Measurements from ENCODE around the gene IL22. TPM values are rescaled to one million over a fixed set of nuclear protein-coding genes. Genes with fewer than 3 reads are reported as not detected.

IL22 gene
- polyA plus RNA-seq (ENCODE audit: insufficient read length in 4 of 4) = not detected

DNA sequence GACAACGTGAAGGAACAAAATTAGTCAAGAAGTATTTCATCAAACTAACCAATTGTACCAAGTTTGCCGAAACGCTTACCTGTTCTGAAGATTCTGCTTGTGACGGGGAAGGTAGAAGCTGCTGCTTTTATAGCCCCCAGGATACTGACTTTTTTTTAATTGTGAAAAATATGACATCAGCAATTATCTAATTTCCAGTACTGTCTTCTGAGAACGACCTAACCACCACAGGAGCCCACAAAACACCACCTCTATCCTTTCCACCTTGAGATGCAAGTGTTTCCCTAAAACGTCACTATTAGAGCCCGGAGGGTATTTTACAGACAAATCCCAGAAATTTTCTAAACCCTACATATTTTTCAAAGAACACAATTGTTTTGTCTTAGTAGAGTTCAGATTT lies at the start of gene IL22:
Gene IL22, minus strand, starts transcription at position 101 of the 400 bp plus-strand sequence. CDS start 156 bp downstream, outside the sequence.
- DNase-seq (ENCODE audit: low read depth in 4 of 4, low spot score in 3 of 4) = no peak

DNA sequence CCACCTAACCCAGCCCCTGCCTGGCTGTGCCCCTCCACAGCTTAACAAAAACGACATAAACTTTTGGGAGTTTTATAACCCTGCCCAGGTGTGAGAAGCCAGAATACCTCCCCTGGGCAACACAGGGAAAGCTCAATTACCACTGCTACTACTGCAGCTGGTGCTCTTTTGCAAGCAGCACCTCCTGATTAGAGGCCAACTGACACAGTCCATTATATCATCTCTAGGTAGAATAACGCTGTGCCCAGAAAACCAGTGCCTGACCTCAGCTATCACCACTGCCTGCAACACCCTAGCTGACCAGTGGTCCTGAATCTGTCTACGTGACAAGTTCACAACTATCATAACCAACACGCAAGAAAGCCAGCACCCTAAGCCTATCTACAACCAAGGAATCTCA lies 44.5 kb upstream of the IL22 start:
- no peak for DNase-seq (ENCODE audit: low read depth in 4 of 4, low spot score in 3 of 4)

- no peak for DNase-seq (ENCODE audit: low read depth in 4 of 4, low spot score in 3 of 4)
These were observed 40.8 kb upstream of the IL22 start for GRCh38 chr12:68294251-68294650.

DNA sequence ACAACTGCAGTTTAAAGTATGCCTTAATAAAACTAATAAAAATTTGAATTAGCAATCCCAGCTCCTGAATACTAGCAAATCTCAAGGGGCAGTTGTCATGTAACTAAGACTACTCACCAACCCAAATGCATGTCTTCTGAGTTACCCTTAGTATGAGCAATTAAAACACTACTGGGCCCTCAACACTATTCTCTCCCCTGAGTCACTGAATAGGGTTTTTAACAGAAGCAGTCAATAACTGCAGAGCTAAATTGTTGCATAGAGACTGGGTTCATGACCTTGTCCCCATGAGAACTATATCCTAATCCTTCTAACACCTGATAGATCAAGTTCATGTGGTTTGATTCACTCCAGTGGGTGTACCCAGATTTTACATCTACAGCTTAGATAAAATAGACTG lies 39.9 kb upstream of the IL22 start:
- DNase-seq (ENCODE audit: low read depth in 4 of 4, low spot score in 3 of 4) = no peak

DNA sequence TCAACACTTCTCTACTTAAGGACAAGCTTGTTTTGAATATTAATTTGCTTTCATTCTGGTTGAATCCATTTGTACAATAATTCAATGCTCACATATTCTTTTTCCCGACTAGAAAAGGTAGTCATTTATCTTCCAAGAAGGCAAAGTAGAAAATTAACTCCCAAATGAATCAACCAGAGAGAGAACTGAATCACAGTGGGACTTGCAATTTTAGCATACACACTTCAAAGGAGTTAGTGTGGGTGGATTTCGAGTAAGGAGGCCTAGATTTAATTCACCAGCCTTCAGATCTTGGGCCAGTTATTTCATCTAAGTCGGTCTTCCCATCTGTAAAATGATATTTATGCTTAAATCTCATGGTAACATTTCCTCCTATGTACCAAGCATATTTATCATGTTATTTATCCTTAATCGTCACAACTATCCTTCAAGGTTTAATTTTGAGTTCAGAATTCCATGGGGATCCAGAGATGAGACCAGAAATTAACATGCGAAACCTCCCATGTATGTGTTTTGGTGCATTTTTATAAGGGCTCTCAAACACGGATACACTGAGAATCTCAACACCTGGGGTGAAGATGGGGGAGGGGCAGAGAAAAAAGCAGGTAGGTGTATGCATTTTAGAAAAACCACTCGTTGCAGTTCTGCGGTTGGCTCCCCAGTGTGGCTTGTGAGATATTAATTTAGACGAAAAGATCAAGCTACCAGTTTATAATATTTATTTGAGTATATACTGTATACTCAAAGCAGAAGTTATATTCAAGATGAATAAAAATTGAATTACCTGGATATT lies 38.9 kb upstream of the IL22 start:
- no peak for DNase-seq (ENCODE audit: low read depth in 4 of 4, low spot score in 3 of 4)

DNA sequence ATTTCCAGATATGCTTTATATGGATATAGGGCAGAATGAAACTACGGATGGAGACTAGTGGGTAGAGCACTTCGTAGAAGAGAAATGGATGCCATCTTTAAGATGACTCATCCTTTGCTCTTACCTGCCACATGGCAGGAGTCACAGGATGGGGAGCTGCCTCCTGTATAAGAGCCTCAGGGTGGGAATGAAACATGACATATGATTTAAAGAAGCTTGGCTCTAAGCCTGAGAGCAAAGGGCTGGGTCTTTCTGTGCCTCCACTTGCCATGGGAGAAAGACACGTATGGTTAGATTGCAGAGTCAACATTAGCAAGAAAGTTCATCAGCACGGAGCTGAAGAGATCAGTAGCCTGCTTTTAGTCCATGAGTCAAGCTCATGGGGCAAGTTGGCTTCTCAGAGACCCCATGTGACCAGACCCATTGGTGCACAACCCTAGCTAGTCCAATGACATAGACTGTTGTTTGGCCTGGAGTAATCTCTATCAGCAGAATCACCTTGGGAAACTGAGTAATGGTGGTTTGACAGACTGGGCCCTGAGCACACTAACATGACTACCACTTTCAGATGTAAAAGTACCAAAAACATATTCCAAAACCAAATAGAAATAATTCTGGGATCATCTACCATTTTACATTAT lies 38.1 kb upstream of the IL22 start:
- no peak for DNase-seq (ENCODE audit: low read depth in 4 of 4, low spot score in 3 of 4)

DNA sequence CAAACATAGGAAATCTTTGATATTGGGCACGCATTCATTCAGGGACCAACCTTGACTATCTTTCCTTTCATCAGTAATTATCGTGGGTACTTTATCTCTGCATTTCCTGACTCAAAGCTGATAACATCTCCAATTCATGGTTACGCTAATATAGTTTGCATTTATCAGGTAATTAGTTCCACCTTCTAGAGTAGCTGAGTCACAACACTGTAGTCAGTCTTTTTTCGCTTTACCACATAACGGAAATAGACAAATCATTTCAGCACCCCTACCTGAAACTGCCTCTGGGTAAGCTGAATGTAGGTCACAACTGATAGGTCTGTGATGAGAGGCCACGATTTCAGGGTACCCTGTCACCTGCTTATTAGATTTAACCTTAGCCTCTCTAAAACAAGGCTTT lies 36.7 kb upstream of the IL22 start:
- no peak for DNase-seq (ENCODE audit: low read depth in 4 of 4, low spot score in 3 of 4)

DNA sequence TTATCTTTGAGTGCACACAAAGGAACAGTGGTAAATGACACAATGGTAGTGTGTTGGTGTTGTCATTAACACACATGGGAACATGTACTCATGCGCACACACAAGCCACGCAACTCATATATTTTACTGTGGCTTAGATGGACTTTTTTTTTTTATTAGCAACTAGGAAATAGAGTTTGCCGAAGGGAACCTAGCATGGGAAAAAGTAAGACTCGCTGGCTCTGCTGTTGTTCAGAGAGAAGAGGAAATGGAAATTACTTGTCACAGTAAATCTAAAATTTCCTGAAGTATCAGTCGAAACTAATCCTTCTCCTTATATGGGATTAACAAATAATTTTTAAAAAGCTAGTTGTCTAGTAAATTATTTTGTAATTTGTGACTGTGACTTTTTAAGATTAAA lies 33.7 kb upstream of the IL22 start:
- DNase-seq (ENCODE audit: low read depth in 4 of 4, low spot score in 3 of 4) = no peak

- no peak for DNase-seq (ENCODE audit: low read depth in 4 of 4, low spot score in 3 of 4)
These were observed 33.0 kb upstream of the IL22 start for GRCh38 chr12:68286396-68286795.

- no peak for DNase-seq (ENCODE audit: low read depth in 4 of 4, low spot score in 3 of 4)
These were observed 32.1 kb upstream of the IL22 start for GRCh38 chr12:68285541-68285940.

- no peak for DNase-seq (ENCODE audit: low read depth in 4 of 4, low spot score in 3 of 4)
These were observed 28.1 kb upstream of the IL22 start for GRCh38 chr12:68281322-68282077.

DNA sequence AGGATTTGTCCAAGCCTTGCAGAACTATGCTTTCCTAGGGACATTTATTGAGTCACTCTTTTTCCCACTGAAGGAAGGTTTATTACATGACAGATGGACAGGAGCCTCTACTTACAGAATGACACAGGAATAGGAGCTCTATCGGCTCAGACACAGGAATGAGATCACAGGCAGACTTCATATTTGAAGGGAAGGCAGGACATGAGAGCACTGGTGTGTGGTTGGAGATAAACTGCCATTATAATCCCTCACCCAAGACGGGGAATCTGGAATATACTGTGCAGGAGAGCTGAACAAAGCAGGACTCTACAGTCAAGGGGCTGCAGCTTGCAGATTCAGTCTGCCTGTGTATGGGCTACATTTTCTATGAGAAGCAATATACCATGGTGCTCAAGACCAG lies 26.8 kb upstream of the IL22 start:
- no peak for DNase-seq (ENCODE audit: low read depth in 4 of 4, low spot score in 3 of 4)

DNA sequence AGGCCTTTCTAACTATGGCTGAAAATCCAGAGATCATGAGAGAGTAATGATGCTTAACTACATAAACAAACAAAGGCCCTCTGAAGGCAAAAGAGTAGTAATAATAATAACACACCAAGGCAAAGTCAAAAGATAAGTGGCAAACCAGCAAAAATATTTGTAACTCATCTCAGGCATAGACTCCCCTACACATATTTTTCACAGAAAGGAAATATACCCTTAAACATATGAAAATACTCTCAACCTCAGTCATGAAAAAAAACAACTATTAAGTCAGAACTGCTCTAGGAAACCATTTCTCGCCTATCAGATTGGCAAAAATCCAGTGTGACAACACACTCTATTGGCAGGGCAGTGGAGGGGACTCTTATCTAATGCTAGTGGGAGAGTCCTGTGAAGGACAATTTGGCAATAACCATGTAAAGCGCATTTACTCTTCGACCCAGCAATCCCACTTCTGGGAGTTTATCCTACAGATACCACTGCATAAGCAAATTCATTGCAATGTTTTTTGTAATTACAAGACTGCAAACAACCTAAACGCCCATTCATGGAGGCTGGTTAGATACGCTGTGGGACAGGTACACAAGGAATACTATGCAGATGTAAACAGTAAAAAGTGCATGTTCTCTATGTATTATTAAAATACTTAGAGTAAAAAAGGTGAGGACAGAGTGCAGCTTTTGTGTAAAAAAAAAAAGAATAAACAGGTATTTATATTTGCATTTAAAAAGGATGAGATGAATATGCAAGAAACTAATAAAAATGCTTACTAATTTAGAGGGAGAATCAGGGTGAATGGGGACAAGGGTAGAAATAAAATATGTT lies 26.0 kb upstream of the IL22 start:
- DNase-seq (ENCODE audit: low read depth in 4 of 4, low spot score in 3 of 4) = no peak

- DNase-seq (ENCODE audit: low read depth in 4 of 4, low spot score in 3 of 4) = no peak
These were observed 23.1 kb upstream of the IL22 start for GRCh38 chr12:68276402-68276930.

- DNase-seq (ENCODE audit: low read depth in 4 of 4, low spot score in 3 of 4) = no peak
These were observed 19.3 kb upstream of the IL22 start for GRCh38 chr12:68272732-68273131.

GRCh38 chr12:68271346-68271745 lies 17.9 kb upstream of the IL22 start:
- DNase-seq (ENCODE audit: low read depth in 4 of 4, low spot score in 3 of 4) = no peak

DNA sequence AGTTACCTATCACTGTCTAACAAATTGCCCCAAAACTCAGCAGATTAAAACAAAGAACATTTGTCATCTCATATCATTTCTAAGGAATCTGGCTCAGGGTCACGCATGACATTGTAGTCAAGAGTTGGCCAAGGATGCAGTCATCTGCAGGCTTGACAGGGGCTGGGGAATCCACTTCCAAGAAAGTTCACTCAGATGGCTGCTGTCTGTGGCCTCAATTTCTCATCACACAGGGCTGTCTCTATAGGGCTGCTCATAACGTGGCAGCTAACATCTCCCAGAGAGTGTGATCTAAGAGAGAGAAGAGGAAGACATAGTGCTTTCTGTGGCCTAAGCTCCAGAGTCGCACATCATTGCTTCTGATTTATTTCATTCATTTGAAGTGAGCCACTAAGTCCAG lies 17.0 kb upstream of the IL22 start:
- no peak for DNase-seq (ENCODE audit: low read depth in 4 of 4, low spot score in 3 of 4)

DNA sequence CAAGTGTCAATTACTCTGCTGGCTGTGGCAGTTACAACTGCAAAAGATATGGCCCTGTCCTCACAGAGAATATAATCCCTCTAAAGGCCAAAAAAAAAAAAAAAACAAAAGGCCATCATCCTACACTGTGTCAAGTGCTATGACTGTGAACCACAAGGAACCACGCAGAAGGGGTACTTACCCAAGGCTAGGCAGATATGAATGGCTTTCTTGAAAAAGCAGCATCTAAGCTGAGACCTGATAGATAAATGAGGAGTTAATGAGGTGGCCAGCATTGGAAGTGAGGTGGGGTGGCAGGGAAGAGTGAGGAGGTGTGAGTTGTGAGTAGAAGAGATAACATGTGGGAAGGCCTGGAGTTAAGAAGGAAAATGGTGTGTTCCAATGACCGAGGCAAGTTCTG lies 16.4 kb upstream of the IL22 start:
- no peak for DNase-seq (ENCODE audit: low read depth in 4 of 4, low spot score in 3 of 4)

- no peak for DNase-seq (ENCODE audit: low read depth in 4 of 4, low spot score in 3 of 4)
These were observed 15.6 kb upstream of the IL22 start for GRCh38 chr12:68268967-68269366.

DNA sequence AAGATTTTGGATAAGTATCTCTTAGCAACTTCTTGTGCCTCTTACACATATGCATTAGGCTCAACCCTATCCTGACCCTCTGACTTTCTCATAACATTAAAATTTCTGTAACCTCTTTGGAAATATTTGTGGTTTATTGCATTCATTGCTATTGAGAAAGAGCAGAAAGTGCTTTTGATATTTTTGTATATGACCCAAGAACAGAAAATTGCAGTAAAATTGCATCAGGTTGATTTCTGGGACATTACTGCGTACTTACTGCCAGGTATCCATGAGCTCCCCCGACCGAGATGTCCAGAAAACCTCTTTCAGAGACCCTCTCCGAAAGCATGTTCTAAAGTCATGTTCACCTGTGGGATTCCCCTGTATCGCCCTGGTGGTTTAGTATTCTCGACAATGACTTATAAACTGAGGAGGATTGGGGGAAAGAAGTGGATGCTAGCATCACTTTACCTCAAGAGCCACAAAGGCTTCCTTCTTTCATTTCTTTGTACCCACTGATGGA lies 14.5 kb upstream of the IL22 start:
- no peak for DNase-seq (ENCODE audit: low read depth in 4 of 4, low spot score in 3 of 4)
